OCI-LY1 (cell line): ENCODE results near the gene THBS3.

Source experiments
- EZH2 ChIP-seq: fragments of 200-600 bp; sonication (generic), shearing (Covaris generic); IDR thresholded peaks from 2 replicates; pipeline ENCODE4 v1.8.0; 2017; ENCODE audit warnings: borderline replicate concordance, mixed run types, mild to moderate bottlenecking, antibody characterized with exemption, low read length, moderate library complexity, mixed read lengths
- TF ChIP-seq, protein P1 (sequence below): fragments of 200-600 bp; sonication (generic), shearing (Covaris generic); IDR thresholded peaks from 2 replicates; pipeline ENCODE4 v1.5.1; 2017; ENCODE audit warnings: mild to moderate bottlenecking, antibody characterized with exemption, low read length, moderate library complexity, mixed read lengths

DNA sequence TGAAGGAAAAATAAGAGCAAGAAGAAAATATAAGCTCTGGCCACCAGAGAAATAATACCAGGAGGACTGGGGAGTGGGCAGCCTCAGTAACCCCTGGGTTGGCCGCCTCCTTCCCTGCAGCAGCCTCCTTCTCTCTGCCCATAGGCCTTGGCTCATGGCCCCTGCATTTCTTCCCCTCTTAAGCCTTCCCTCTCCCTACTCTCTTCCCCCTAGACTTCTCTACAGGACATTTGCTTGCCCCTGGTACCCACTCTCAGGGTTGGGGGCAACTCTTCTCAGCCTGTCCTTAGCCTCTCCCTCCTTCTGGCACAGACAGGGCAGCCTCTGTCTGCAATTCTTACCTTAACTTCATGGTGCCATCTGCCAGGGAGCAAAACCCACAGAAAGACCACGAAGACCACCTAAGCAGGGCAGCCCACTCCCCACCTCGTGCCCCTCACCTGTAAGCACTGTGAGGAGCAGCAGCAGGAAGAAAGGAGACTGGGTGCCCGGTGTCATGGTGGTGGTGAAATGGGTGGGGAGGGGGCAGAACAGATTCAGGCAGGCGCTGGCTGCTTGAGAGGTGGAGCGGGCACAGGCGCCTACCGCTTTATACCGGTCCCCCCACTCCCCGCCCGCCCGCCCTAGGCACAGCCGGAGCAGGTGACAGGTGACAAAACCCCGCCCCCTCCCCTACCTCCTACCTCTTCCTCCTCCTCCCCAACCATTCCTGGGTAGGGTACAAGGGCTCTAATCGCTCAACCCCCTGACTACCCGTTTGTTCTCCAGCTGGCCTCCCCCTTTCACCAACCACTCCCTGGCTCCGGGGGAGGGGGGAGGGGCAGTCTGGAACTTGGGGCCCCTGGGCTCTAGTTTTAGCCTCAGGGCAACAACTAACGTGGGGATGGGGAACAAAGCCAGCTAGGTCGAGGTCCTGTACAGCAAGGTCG, 15.1 kb downstream of the THBS3 start:
- TF ChIP-seq, protein P1, sequence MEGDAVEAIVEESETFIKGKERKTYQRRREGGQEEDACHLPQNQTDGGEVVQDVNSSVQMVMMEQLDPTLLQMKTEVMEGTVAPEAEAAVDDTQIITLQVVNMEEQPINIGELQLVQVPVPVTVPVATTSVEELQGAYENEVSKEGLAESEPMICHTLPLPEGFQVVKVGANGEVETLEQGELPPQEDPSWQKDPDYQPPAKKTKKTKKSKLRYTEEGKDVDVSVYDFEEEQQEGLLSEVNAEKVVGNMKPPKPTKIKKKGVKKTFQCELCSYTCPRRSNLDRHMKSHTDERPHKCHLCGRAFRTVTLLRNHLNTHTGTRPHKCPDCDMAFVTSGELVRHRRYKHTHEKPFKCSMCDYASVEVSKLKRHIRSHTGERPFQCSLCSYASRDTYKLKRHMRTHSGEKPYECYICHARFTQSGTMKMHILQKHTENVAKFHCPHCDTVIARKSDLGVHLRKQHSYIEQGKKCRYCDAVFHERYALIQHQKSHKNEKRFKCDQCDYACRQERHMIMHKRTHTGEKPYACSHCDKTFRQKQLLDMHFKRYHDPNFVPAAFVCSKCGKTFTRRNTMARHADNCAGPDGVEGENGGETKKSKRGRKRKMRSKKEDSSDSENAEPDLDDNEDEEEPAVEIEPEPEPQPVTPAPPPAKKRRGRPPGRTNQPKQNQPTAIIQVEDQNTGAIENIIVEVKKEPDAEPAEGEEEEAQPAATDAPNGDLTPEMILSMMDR: no peak
- TF ChIP-seq EZH2: no peak
